Astrocyte of the cerebellum (primary cell): ENCODE data around the gene TBPL1.

Source experiments
- DNase-seq: peaks from one replicate; pipeline ENCODE4 v3.0.0-alpha.2; 2011; ENCODE audit warnings: low read depth
- H3K4me3 ChIP-seq: 2 replicates; pipeline ENCODE4 v1.5.1; 2011; ENCODE audit warnings: mild to moderate bottlenecking, low read depth, low read length, moderate library complexity
- in situ Hi-C: cut with HindIII; loops from 2 replicates; pipeline ENCODE4 v1.10.0; 2017; ENCODE audit warnings: low sequenced_read_pairs
- TF ChIP-seq, protein P1 (sequence below): IDR thresholded peaks from 2 replicates; pipeline ENCODE4 v1.5.1; 2012; ENCODE audit warnings: low read length, low read depth, moderate library complexity, mild to moderate bottlenecking; ENCODE audit errors: missing control alignments

Gene TBPL1

DNA sequence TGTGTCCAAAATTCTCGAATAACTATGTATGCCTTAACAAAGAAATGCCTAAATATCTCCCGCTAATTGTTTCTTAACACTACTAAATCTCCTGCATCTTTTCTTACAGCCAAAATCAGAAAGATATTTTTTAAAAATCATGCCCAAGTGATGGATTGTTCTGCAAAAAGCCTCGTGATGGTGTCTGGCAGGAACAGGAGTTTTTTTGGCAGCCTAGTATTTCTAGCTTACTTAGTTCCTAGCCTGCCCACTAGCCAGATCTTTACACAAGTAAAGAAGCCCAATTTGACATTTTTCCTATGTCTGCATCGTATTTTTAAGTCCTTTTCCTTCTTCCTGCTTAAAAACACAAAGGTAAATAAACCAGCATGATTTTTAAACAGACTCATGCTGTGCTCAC, 67.9 kb downstream of the TBPL1 start:
- H3K4me3 ChIP-seq = no peak overlapping the region
- in situ Hi-C loops = no loop called here
- no peak for DNase-seq
- TF ChIP-seq, protein P1, sequence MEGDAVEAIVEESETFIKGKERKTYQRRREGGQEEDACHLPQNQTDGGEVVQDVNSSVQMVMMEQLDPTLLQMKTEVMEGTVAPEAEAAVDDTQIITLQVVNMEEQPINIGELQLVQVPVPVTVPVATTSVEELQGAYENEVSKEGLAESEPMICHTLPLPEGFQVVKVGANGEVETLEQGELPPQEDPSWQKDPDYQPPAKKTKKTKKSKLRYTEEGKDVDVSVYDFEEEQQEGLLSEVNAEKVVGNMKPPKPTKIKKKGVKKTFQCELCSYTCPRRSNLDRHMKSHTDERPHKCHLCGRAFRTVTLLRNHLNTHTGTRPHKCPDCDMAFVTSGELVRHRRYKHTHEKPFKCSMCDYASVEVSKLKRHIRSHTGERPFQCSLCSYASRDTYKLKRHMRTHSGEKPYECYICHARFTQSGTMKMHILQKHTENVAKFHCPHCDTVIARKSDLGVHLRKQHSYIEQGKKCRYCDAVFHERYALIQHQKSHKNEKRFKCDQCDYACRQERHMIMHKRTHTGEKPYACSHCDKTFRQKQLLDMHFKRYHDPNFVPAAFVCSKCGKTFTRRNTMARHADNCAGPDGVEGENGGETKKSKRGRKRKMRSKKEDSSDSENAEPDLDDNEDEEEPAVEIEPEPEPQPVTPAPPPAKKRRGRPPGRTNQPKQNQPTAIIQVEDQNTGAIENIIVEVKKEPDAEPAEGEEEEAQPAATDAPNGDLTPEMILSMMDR = no peak

DNA sequence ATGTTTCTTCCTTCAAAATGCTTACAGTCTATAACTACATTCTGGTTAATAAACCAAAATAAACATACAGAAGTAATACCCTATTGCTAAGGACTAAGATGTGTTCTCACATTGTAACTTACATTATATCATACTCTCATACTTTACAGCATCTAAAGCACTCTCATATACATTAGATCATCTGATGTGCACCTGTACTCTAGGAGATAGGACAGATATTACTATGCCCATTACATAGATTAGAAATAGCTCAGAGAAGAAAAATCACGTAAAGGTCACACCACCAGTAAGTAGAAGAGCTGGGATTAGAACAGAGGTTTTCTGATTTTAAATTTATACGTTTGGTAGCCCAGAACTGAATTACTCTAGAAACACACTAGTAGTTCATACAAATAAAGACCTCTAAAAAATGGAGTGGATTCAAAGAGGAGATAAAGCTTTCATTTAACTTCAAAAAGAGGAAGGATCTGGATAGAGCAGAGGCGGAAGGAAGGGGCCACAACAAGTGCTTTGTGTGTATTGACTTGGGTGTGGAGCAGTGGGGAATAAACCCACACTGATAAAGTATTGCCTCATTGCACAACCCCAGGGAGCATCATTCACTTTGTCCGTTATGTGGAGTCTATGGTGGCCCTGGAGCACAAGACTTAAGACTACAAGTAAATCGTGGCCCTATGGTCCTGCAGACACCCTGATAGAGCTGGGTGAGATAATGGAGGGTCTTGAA, 68.5 kb downstream of the TBPL1 start:
- no peak for DNase-seq
- no peak overlapping the region for H3K4me3 ChIP-seq
- TF ChIP-seq, protein P1 = no peak
- in situ Hi-C loops = no loop called here

DNA sequence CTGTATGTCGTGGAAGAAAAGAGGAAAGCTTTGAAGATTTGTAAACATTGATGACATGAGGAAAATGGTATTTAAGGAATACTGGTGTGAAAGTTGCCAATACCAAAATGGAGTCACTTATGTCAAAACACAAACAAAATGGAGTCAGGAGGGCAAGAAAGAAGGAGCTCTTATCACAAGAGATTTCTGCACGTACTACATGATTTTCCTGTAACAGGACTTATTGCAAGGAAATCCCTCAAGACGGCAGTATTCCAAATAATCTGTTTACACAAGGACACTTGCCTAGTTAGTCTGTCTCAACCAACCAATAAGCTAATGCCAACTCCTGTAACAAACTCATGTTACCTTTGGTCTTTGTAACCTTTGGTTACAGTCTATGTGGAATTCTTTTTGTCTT, 69.6 kb downstream of the TBPL1 start:
- no peak overlapping the region for H3K4me3 ChIP-seq
- DNase-seq = no peak
- TF ChIP-seq, protein P1 = no peak
- in situ Hi-C loops = no loop called here

DNA sequence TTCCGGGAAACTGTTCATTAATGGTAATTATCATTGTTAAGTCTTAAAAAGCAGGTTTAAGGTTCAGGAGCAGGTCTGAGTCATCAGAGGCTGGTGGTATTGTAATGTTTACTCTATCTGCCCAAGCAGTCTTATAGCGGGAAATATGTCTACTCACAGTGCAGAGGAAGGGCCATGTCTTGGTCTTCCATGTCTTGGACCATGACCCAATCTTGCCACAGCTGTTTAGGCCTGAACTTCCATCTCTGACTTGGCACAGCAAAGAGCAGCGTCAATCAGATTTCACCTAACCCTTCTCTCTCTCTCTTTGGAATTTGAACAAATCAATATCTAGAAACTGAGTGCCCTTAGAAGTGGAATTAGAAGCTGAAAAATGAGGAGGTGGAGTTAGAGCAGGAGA, 73.6 kb downstream of the TBPL1 start:
- in situ Hi-C loops = no loop called here
- DNase-seq = no peak
- TF ChIP-seq, protein P1 = no peak
- H3K4me3 ChIP-seq = no peak overlapping the region

DNA sequence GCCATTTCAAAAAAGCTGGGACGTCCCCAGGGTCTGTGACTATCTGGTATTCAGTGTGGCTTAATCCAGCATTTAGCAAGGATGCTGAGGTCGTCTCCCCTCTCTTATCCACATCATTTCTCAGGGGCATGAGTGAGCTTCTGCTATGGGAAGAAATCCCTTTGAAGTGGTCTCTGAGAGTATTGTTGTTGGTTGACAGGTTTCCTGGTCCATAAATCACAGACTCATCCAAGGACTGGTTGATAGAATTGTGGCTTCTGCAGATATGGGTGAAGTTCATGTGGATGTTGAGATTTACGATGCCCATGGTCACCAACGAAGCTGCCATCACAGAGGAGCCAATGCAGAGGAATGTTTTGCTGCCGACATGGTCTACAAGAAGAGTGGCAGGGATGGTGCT, 75.4 kb downstream of the TBPL1 start:
- in situ Hi-C loops = no loop called here
- H3K4me3 ChIP-seq = no peak overlapping the region
- DNase-seq = no peak
- TF ChIP-seq, protein P1 = no peak

DNA sequence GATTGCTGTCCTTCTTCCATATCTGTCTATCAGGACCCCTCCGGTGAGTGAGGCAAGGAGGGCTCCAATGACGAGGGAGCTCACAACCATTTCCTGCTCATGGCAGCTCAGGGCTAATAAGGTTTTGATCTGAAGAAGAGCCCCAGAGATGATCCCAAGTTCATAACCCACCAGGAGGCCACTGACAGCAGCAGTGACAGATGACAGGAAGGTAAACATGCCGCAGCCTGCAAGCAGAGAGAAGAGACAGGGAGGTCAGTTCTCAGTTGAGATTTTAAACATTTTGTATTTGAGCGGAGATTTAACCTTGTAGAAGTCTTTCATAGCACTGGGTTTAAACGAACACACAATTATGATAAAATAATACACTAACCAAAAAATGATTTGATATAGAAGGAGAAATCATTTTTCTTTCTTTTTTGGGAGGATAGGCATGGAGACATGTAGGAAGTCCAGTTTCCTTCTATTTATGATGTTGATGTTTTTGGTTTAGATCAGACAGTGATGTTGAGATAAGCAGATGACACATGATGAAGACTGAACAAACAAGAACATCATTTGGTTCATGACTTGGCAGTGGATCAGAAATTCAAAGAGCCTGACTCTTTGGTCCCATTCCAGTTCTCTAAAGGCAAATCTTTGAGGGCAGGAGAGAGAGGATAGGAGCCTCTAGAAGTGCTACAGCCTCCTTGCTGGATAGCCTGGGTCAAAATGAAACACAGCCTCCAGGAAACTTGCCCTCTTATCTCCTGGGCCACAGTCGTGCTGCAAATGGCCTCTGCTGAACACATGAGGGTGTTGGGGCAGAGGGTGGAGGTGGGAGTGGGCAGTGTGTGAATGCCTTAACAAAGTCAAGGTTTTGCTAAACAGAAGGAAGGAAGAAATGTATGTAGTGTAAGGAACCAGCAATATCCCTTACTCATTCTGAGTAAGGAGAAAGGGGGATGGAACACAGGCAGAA, 76.8 kb downstream of the TBPL1 start:
- in situ Hi-C loops = no loop called here
- H3K4me3 ChIP-seq = no peak overlapping the region
- no peak for DNase-seq
- TF ChIP-seq, protein P1 = no peak
